HG03457 (cell line): ENCODE results near the gene DCAKD.

Experiments
- ATAC-seq: cut with Tn5 transposase; IDR thresholded peaks from one replicate; pipeline ENCODE4 v1.9.1; 2021; ENCODE audit warnings: moderate number of reproducible peaks; ENCODE audit not compliant: unreplicated experiment

DCAKD gene

DNA sequence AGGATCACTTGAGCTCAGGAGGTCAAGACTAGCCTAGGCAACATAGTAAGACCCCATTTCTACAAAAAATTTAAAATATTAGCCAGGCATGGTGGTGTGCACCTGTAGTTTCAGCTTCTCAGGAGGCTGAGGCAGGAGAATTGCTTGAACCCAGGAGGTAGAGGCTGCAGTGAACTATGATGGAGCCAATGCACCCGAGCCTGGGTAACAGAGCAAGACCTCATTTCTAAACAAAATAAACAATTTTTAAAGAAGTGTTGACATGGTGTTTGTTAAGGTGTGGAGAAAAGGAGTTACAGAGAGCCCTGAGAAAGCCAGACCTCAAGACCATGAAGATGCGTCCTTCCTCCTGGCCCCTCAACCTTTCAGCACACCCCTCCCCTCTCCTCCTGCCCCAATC is 45.7 kb downstream of the DCAKD start:
- no peak for ATAC-seq

DNA sequence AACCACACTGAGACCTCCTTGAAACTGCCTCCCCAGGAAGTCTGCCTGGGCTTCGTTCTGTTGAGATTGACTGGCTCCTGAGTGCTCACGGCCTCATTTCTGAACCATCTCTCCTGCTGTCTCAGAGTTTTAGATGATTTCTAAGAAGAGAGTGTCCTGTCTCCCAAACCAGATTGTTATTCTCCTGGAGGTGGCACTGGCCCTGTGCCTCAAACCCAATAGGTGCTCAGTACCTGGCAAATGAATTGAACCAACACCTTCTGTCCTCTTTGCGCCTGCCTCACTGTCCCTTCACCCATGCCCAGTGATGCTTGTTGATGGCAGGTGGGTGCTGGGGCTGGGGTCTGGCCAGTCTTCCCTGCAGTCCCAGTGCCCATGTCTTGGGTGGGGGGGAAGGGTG is 47.0 kb downstream of the DCAKD start:
- ATAC-seq, result no peak

DNA sequence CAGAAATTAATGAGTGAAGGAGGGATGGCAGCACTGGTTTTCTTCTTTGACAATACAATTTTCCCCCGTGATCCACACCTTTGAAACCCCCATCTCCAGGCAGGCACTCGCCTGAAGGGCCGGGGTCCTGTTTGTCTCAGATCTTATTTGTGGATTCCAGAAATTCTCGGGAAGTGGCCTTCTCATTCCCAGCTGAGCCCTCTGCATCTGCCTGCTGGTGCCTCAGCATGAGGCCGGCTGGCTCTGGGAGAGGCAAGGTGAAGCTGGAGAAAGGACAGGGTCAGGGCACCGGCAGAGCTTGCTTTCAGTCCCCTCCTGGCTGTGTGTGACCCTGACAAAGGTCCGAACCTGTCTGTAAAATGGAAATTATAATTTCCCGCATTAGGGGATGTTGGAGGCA is 47.6 kb downstream of the DCAKD start:
- no peak for ATAC-seq

DNA sequence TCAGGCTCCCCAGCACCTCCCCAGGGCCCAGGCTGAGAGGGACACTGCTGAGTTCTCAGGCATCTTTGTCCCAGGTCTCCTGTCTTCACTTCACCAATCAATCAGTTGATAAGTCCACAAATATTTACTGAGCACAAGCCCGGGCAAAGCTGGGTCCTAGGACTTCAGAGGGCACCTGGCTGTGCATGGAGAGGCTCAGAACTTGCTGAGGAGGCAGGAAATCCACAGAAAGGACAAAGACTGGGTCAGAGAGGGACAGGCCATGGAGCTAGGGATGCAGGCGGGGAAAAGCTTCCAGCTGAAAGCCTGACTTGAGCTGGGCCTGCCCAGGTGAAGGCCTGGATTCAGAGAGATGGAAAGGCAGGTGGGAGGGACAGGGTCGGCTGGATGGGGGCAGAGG is 50.1 kb downstream of the DCAKD start:
- no peak for ATAC-seq

DNA sequence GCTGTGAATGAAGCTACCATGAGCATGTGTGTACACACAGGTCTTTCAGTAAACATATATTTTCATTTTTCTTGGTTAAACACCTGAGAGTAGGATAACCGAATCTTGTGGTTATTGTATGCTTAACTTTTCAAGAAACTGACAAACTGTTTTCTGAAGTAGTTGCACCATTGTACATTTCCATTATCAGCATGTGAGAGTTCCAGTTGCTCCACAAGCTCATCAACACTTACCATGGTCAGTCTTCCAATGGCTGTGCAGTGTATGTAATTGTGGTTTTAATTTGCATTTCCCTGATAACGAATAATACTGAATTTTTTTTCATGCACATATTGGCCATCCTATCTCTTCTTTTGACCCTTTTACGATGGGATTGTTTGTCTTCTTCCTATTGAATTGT is 52.0 kb downstream of the DCAKD start:
- no peak for ATAC-seq

DNA sequence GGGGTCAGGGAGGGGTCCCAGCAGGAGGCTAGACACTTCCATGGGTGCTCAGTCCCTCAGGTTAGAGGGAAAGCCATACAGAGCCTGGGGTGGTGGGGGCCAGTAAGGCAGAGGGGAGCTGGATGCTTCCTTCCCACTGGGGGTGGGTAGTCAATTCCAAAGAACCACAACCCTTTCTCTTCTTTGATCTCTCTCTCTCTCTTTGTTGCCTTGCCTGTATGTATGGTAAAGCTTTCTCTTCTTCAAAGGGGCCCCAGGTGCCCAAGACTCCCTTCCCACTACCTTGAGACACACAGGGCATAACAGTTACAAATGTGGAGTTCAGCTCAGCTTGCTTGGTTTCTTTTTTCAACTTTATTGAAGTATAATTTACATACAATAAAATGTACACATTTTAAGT is 52.8 kb downstream of the DCAKD start:
- ATAC-seq, result no peak

DNA sequence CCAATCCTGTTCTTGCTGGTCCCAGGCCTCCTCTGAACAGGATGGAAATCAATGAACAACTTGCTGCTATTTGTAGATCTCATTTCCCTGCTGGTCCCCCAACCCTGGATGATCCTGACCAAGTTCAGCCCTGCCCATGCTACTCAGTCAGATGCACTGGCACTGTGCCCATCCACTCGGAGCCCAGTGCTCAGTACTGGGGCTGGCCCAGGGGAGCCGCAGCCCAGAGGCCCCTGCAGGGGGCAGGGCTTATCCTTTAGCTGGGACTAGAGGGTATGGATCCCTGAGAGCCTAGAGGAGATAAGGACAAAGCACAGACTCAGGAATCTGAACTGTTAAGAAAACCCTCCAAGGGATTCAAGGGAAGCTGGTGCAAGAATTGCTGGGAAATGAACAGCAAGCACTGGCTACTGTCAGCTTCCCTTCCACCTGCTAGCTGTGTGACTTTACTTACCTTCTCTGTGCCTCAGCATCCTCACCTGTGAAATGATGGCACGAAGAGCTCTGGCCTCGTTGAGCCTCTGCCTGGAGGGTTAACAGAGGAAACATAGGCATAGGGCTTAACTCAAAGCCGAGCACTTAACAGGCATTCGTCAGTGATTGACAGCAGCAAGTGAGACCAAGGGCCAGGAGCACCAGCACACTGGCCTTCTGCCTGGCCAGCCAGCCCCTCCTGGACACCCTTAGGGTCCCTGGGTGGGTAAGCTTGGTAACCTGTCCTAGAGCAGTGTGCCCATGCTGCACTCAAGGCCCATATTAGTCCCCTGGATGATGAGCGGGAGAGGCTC is 53.5 kb downstream of the DCAKD start:
- ATAC-seq, result no peak

DNA sequence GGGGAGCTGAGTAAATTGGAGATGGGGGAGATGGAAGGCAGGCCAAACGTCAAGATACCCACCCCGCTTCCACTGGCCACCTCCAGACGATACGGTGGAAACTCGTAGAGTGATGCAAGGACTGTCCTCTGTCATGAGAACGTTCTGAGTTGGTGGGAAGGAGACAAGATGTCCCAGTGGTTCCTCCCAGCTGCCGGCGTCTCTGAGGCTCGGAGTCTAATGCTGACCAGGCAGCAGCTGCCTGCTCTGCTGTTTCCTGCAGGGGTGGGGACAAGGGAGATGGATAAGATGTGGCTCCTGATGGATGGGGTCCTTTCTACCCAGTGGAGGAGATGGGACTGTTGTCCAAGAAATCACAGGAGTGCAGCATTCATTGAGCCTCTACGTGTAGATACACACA is 55.1 kb downstream of the DCAKD start:
- no peak for ATAC-seq

DNA sequence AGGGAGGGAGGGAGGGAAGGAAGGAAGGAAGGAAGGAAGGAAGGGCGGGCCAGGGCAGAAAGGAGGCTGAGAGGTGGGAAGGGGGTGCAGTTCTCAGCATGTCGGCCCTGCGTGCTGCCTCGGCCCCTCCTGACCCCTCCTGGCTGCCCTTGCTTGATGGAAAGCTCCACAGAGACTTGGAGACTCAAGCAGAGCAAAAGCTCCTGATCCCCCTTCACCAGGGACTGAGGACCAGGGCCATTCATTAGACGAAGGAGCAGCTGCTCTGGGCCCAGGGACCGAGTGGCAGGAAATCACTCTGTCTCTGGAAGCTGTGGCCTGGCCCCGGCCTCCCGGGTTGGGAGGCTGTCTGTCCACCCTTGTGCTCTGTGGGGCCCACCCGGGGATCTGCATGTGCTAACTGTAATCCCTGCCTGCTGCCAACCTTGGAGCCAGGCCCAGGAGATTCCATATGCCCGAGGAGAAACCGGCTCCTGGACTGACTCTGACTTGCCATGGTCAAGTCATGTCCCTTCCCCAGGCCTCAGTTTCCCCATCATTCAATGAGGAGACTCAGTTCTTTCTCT is 55.9 kb downstream of the DCAKD start:
- no peak for ATAC-seq

DNA sequence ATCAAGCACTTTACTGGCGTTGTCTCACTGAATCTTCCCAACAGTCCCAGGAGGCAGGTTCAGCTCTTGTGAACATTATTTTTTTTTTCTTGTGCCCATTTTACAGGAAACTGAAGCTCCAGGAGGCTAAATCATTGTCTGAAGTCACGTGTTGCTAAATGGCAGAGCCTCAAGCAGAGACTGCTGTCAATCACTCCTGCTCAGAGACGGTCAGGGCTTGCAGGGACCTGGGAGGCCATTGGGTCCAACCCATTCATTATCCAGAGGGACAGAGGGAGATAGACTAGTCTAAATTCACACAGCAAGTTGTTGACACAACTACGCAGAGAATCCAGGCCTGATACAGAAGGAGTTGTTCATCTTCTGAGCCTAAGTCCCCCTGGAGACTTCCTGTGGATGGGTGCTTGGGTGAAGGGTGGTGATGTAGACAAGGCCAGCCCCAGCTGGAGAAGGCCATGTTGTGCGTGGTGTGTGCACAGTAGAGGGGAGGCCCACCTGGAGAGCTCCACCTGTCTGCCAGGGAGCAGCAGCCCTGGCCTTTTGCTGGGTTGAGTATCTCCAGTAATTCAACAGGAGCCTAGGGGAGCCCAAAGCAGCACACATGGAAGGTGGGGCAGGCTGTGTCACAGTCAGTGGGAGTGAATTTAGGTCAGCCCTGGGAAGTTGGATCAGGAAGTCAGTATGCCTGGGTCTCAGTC is 59.0 kb downstream of the DCAKD start:
- no peak for ATAC-seq

DNA sequence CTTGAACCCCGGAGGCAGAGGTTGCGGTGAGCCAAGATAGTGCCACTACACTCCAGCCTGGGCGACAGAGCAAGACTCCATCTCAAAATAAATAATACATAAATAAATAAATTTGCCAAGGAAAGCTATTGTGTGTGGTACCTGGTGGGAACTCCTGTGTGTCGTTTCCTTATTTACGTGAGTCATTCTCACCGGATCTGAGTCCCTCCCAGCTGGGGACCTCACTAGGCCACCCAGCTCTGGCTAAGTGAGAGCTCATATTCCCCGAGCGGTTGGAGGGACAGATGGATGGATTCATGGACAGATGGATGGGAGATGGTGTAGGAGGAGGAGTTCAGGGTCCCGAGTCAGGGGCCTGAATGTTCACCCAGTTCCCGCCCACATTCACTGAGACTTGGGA is 60.4 kb downstream of the DCAKD start:
- ATAC-seq, result no peak

DNA sequence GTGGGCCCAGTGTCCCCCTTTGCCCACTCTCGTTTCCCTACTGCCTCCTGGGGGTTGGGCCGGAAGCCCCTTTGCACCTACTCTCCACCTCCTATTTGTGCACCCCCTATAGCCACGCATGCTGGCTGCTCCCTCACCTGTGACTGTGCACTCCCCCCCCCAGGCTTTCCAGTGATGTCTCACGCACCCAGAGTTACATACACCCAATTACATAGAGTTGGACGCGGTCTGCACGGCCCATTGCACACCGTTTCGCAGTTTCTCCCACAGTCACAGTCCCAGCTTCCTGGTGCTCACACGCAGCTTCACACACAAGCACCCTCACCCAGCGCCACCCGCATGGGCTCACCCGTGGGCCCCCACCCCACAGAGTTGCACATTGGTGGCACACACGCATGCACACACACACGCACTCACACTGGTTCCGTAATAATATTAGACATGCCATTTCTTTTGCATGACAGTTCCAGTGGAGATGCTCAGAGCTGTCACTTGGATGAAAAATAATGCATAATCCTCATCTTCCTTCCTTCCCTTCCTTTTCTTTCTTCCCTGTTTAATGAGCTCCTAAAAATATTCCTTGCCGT is 61.8 kb downstream of the DCAKD start:
- ATAC-seq, result no peak

DNA sequence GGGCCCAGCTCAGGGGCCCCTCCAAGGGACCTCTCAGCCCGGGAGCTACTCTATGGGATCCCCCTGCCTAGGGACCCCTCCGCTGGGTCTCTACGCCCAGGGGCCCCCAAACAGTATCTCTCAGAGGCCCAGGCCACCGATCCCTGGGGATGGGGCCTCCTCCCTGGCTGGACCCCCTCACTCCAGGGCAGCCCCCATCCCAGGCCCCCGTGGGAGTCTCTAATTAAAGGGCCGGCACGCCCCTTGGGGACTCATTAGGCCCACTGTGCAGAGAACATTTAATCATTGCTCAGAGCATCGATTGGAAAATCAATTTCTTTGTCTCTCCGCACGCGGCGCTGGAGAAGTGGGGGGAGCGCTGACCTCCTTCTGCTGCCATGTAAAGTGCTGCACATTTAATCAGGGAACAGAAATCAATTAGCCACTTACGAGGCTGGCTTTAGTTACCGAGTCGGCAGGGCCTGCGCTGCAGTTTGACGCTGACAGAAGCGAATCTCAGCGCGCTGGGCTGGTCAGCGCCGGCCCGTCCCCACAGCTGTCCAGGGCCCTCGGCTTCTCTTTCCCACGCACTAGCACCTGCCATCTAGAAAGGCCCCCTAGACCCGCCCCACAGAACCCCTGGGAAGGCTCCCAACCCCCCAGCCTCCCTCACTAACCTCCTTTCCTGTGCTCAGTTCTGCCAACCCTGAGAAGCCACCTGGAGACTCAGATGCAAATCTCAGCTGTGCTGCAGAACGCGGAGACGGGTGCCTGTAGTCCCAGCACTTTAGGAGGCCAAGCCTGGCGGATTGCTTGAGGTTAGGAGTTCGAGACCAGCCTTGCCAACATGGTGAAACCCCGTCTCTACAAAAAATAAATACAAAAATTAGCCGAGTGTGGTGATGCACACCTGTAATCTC is 63.1 kb downstream of the DCAKD start:
- ATAC-seq, result no peak

DNA sequence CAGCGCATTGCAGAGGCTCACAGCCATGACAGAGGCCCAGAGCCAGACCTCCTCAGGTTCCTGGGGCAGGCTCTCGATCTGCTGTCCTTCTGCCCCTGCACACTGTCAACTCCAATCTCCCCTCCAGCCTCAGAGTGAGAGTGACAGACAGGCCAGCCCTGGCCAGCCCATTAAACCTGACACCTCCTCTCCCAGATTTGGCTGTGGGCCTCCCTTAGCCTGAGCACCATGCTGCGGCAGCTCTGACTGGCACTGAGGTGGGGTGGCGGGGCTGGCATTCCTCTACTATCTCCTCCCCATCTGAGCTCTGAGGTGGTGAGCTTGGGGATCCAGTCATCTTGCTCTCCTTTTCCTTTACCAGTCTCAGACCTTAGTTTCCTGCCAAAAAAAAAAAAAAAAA is 67.9 kb downstream of the DCAKD start:
- no peak for ATAC-seq

DNA sequence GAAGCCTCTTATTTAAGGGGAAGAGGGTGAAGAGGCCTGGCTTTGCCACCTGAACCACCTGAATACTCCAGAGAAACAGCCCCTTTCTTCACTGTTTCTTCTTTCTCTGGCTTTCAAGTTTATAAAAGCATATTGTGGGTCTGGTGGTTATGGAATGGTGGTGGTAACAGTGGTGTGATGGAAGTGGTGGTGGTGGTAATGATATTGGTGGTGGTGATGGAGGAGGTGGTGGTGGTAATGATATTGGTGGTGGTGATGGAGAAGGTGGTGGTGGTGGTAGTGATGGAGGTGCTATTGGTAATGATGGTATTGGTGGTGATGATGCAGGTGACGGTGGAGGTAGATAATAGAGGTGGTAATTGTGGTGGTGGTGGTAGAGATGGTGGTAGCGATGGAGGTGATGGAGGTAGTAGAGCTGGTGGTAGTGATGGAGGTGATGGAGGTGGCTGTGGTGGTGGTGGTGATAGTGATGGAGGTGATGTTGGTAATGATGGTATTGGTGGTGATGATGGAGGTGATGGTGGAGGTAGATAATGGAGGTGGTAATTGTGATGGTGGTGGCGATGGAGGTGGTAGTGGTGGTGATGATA is 69.2 kb downstream of the DCAKD start:
- no peak for ATAC-seq

DNA sequence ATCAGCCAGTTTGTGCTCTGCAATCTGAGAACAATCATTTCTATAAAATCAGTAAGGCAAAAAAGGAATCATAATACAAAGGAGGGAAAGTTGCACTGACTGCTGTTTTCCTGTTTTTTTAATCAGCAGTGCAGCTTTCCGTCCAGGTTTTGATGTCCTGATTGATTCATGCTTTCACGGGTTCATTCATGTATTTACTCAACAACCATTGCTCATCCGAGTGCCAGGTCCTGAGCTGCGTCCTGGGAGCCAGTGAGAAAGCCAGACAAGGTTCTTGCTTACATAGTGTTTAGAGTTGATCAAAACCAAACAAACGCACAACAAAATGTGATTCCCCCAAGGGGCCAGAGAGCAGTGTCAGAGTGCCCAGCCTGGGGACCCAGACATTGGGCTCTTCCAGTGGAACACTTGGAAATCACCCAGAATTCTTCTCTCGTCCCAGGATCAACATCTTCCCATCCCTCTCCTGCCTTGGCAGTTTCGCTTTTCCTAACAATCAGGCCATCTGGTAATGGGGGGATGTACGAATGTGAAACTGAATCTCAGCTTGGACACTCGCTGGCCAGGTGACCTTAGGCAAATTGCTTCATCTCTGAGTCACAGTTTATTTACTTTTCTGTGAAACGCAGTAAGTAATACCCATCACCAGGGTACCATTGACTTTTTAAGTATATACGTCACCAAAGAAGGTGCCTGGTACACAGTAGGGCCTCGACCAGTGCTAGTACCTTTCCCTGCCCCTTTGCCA is 70.0 kb downstream of the DCAKD start:
- ATAC-seq, result no peak

DNA sequence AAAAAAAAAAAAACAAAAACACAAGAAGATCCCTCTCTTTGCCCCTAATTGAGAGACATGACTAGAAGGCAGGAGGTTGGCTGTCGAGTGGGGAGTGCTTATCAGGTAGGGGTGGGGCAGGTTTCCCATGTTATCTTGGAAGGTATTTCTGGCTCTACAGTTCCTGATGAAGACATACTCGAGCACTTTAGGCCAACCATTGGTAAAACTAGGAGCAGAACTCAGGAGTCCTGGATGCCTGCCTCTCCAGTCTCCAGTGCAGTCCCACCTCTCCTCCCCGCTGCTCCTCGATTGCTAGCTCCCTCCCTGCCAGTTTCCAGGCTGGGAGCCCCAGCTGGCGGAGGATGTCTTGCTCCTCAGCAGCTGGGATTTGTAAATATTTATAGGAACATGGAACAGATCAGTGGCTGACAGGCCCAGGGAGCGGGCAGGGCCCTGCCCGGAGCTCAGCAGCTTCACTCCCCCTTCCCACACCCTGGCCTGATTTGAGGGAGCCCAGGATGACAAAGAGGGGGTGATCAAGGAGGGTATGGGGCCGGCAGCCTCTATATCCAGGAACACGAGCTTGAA is 71.9 kb downstream of the DCAKD start:
- ATAC-seq, result no peak

DNA sequence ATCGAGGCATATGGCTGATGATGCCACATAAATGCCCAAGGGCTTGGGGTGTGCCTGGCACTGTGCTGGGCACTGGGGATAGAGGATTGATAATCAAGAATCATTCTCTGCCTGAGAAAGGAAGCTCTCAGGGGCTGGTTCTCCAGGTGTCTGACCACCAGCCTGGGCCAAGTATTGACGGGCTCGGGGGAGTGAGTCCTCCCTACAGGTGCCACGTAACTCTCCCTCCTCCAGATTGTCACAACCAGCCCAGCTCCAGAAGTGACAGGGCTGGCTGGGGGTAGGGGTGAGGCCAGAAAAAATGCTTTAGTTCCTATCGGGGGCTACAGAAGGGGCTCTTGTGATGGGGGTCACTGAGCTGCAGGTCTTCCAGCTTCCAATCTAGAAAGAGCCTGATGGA is 72.6 kb downstream of the DCAKD start:
- ATAC-seq, result no peak

DNA sequence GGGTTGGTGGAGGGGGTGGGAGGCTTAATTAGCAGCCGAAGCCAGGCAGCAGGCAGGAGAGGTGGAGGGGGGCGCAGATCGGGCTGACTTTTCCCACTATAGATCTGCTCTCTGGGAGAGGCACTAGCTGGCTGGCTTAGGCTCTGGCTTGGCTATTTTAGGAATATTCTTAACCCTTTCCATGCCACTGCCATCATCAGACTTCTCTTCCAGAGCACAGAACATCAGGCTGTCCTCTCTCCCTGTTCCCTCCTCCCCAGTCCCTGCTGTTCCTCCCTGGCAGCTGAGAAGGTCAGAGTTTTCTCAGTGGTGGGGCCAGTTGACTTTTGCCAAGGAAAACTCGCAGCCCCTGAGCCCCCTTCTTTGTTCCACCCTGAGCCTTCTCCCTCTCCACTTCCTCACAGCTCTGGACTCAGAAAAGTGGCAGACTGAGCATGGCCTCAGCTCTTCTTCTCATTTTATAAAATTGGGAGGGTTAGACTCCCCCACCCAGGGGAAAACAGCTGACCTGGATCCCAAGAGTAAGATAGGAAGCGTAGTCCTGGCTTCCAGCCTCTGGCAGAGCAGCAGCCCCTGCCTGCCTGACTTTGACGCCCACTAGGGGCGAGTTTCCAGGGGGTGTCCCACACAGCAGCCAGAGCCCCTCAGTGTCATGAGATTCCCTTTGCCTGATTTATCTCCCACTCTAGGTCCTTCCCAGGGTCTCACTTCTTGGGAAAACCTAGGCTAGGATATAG is 73.5 kb downstream of the DCAKD start:
- ATAC-seq, result no peak
